Glomerular endothelial cell (primary cell): ENCODE data around the gene SPOCK2. TPM values are rescaled to one million over a fixed set of nuclear protein-coding genes. Genes with fewer than 3 reads are reported as not detected.

Source experiments
- DNase-seq: peaks from one replicate; pipeline ENCODE4 v3.0.0-alpha.2; 2011; ENCODE audit warnings: low read depth, low spot score; ENCODE audit errors: extremely low read depth
- total RNA-seq: library from RNA; depleted of rRNA; stranded (reverse); fragments of >200 nt; gene quantifications from 2 replicates; pipeline ENCODE4 v1.2.3, GENCODE V29; 2015

The SPOCK2 gene
- total RNA-seq, 1 donor from 2014 or later: 0.41 TPM

DNA sequence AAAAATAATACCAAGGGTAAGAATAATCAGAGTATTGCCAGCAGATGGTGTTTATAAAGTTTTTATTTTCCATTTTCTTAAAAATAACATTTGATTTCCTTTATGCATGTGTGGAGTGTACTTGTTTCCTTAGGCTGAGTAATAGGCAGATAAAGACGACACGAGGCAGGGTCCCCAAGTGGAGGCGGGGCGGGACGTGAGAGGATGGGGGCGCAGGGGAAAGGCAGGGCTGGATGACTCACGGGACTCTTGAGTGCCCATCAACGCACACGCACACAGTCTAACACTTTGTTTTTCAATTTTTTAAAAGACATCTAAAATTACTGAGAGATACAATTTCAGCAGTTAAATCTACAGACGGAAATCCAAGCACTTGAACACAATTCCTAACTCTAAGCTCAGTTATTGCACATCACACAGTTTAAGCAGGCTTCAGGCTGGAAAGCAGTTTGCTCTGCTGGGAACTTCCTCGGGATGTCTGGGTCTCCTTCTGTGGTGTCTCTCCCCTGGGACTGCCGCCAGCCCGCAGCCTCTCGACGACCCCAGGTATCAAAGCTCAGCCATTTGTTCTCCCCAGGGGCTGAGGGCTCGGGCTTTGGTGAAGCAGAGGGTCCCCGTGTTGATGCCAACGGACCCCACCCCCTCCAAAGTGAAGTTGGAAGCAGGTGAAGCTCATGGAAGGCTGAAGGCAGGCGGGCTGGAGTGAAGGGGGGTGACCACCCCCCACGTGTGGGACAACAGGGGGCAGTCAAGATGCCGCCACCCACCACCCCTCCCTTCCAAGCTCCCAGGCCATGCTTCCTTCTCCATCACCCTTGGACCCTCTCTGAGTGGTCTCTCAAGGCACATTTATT lies 29.1 kb downstream of the SPOCK2 start:
- no peak for DNase-seq

DNA sequence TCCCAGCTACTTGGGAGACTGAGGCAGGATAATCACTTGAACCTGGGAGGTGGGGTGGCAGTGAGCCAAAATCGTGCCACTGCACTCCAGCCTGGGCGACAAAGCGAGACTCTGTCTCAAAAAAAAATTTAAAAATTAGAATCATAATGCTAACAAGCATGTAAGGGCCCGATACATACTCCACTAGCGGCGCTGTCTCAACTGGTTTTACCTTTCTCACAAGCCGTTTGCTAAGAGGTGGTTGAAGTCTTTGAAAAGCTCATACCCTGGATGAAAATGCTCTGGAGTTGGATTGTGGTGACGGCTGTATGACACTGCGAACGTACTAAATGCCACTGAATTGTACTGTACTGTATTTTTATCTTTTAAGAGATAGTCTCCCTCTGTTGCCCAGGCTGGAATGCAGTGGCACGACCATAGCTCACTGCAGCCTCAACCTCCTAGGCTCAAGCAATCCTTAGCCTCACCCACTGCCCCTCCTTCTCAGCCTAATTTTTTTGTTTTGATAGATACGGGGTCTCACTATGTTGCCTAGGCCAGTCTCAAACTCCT lies 29.9 kb downstream of the SPOCK2 start:
- no peak for DNase-seq

DNA sequence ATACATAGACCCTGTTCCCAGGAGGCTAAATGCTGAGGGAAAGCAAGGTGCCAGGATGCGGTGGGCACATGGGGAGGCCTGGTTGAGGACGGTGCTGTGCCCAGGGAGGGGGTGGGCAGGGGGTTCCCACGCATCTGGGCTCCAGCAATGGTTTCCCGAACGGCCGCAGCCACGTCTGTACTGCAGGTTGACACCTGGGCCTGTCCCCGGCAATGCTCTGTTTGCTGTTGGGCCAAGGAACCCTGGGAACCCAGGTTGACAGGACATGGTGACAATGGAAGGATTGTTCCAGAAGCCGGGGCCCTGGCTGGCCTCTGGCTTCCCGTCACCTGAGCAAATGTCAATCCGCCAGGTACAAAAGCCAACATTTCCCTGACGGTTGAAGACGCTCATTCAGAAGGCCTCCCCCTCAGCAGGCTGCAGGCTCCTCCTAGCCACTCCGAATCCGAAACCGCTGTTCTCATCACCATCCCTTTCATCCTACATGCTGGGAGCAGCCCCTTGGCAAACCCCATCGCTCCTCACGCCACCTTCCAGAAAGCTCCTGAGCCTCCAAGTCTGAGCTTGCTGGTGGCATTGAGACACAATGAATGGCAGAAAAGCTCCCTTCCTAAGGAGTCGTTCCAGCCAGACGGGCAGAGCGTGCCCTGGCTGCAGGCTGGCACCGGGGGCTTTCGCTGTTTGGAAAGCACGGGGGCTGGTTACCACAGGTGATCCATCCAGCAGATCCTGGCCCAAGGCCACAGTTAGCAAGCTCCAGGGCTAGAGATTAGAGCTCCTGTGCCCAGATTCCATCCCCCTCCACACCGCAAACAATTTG lies 31.2 kb downstream of the SPOCK2 start:
- no peak for DNase-seq

DNA sequence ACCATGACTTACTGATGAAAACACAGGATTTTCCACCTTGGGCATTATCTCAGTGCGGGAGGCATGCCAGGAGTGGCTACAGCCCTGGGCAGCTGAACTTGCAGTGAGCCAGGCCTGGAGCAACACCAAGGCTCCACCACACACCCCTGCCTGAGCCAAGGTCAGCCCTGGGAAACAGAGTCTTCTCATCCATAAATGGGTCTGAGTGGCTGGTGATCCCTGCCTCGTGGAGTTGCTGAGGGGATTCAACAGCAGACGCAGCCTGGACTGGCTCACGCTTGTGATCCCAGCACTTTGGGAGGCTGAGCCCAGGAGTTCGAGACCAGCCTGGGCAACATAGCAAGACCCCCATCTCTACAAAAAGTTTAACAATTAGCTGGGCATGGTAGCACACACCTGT lies 32.2 kb downstream of the SPOCK2 start:
- DNase-seq: no peak

DNA sequence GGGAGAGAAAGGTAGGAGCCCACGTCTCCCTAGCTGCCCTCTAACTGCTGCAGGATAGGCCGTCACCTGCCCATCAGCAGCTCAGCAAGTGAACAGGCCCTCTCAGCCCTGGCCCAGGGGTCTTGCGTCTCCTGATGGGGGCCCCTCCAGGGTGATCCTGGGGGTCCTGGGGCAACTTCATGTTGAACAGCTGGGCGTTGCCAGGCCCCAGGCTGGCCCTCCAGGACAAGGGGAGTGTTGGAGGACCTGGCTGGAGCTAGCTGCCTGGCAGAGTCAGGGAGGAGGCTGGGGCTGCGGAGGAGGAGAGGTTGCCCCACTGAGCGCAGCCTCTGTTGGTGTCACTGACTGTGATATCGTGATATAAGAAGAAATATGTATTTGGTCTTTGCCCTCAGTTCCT lies 34.7 kb downstream of the SPOCK2 start:
- DNase-seq: no peak

DNA sequence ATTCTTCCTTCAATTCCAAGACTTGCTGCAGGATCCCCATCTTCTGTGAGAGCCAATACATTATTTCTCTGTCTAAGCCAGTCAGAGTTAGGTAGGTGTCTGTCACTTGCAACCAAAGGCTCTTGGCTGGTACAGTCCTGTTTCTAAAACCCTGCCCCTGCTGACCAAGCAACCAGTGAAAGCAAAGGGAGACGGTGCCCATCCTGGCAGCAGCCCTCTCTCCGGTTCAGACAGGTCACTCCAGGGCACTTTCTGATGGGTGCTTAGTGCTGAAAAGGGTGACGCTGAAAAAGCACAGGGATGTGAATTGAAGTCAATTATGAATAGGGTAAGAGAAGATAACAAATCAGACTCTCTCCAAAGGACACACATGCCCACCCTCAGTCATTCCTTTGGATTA lies 37.5 kb downstream of the SPOCK2 start:
- no peak for DNase-seq

DNA sequence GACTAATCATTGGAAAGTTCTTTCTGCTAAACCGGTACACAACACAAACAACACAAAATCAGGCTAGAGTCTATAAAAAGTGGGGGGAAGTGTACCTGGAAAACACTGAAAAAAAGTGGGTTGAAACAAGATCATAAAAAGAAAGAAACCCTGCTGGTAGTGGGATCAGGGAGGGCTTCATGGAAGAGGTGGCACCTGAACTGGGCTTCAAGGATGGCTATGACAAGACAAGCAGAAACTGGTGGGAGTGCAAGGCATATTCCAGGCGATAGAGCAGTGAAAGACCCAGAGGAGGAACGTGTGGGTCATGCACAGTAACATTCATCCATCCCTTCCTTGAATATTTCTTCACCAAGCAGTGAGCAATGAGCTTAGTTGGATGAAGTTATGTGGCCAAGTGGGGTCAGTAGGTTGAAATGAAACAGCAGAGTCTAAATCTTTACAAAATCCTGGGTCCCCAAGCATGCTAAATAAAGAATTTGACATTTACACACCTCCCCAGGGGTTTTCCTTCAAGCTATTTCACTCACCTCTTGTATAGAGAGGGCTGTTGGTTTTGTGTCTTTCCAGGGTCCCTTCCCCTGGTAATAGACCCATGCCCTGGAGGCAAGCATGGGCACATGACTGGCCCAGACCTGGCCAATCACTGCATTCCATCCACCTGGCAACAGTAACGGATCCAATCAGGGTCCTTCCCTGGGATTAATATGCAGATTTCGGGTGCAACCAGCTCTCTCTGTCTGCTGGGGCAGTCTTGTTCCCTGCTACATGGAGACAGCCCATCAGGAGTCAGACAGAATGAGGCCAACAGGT lies 38.2 kb downstream of the SPOCK2 start:
- no peak for DNase-seq

DNA sequence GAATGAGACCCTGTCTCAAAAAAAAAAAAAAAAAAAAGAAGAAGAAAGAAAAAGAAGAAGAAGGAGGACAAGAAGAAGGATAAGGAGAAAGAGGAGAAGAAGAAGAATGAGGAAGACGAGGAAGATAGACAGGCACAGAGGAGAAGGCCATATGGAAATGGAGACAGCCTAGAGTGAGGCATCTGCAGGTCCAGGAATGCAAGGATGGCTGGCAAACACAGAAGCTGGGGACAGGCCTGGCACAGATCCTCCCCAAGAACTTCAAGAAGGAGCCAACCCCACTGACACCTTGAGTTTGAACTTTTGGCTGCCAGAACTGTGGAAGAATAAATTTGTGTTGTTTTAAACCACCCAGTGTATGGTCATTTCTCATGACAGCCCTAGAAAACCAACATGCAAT lies 38.9 kb downstream of the SPOCK2 start:
- DNase-seq: no peak

DNA sequence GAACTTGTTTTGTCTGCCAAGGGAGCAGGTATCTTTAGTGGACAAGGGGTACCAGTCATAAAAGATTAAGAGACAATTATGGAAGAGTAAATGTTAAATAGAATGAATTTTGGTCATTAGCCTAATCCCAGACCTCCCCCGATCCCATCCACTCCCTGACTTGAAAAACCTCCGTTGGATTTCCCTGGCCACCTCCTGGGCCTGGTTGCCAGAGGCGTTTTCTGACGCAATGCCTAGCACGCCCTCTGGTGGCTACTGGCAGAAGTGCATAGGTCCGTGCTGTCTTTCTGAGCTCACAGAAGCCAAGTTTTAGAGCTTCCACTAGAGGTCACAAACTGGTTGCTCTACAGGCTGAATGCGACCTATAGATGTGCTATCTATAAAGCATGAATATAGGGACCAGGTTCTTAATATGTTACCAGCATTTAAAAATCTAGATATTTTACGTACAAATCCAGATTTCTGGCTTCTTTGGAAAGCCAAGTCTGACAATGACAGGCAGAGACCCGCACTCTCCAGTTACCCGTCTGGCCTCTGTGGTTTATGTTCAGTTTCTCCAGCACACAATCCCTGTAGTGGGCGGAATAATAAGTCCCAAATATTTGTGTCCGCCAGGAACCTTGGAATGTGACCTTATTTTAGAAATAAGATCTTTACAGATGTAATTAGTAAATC lies 39.8 kb downstream of the SPOCK2 start:
- DNase-seq: peak; percentile 90

DNA sequence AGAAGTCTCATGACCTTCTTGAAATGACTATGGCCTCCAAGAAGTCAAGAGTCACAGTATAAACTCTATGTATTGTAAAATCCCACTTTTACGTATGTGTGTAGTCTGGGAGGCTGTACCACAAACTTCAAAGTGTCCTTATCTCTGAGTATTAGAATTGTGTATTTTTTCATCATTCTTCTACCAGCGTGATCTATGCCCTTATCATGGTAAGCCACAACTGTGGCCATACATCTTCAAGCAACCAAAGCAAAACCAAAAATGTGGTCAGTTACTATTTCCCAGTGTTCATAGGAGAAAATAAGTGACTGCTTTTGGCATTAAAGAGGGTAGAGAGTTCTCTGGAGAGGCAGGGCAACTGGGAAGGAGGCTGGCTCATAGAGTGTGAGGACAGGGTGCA lies 42.8 kb downstream of the SPOCK2 start:
- no peak for DNase-seq

DNA sequence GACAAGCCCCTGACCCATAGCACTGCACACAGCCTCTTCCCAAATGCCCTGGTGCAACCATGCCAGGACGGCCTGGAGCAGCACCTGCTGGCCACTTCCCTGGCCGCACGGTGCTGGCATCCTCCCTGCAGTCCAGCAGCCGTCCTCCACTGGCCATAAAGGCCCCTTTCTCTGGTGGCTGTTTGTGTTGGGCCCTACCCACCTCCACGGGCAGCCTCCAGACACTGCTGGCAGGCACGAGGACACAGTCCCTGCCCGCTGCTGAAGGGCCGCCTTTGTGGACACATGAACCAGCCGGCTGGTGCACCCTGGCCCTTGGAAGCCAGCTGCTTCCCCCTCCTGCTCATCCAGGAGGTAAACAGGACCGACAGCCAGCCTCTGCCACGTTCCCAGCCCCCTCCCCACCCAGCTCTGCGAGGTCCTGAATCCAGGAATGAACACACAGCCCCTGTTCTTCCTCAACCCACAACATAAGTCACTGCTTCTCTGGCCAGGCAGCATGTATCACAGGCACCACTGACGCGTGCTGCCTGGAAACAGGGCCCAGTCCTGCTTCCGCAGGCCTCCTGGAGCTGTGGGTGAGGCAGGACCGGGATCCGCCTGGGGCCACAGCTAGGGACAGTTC lies 43.8 kb downstream of the SPOCK2 start:
- no peak for DNase-seq

DNA sequence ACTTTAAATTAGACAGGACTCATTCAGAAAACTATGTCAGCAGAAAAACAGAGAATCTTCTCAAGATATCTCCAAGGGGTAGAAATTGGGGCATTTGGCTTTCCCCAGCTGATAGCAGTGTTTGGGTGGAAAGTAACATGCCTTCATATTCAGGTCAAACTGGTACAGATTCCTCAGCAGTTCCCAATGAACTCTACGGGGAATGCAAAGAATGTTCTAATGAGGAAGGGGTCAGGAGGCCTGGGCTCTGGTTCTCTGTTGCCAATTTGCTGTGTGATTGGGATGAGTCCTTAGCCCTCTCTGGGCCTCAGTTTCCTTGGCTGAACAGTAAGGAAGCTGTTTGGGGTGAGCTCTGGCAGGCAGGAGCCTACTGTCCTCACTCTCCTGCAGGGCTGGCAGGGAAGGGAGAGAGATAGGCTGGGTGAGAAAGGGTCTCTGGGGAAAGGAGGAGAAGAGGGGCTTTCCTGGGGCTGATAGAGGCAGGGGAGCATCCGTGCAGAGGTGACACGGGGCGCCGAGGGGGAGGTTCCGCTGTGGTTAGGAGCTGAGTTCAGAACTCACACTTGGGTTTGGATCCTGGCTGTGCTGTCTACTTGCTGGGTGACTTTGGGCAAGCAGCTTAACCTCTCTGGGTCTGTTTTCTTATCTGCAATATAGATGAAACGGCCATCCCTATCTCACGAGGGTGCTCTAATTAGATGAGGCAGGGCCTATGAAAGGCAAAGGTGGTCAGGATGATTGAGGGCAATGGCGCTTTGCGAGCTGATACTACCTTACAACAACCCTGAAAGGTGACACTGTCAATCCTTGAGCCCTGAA lies 45.1 kb downstream of the SPOCK2 start:
- no peak for DNase-seq

DNA sequence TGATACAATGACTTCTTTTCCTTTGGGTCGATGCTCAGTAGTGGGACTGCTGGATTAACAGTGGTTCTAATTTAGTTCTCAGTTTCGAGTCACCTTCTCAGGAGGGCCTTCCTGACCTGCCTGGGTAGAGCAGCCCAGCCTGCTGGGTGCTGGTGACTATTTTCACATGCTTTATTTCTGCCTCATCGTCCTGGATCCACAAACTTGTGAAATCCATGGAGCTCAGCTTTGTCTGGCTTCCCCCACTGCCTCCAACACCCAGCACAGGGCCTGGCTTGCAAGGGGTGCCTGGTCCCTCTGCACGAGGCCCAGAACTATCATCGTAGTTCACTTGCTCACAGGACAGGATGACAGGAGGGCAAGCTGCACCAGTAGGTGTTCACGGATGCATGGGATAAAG lies 46.9 kb downstream of the SPOCK2 start:
- DNase-seq: no peak

DNA sequence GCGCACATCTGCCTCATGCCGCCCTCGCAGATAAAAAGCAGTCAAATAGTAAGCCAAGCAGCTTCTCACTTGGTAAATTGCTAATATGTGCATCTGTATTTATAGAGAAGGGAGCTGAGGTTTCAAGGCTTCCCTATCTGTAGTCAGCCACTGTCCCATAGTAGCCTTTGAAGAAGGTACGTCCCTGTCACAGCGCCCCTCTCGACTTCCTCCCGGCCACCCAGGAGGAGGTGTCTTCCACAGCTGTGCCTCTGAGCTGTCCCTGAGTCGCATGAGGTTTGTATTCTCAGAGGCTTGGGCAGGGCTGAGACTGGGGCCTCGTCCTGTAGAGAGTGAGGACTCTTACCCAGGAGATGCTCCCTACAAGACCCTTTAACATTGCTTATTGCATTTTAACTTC lies 49.0 kb downstream of the SPOCK2 start:
- DNase-seq: no peak

DNA sequence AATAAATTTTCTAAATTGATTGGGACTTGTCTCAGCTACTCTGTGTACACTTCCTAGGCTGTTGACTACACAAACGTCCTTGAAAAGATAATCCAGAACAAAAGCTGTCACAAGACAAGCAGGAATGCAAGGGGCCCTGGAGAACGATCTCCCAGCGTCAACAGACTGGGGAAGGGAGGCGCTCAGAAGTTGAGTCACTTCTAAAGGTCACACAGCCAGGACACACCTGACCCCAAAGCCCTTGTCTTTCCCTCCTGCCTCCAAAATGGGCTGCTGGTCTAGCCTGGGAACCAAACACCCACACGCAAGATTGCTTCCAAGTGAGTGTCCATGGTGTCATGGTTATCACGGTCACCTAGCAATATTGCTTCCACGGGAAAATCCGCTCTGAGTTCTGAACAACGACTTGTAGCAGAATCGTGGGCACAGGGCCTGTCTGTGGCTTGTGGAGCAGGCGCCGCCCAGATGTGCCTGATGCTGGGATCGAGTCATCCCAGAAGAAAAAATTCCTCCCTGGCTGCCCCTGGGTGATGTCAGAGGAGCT lies 49.8 kb downstream of the SPOCK2 start:
- no peak for DNase-seq

DNA sequence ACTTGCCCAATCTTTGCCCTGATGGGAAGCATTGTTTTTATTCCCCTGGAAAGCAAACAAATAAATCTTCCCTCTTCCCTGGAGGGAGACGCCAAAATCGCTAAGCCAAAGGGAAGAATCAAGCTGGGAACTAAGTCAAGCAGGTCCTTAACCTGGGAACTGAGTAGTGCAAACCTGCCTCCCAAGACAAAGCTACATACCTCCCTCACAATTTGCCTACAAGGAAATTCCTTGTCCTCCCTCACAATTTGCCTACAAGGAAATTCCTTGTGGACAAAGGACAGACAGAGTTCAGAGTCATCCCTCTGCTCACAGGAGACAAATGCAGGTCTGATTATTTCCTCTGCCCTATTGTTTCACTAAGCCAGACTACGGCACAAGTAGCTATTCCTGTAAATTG lies 50.5 kb downstream of the SPOCK2 start:
- DNase-seq: no peak

DNA sequence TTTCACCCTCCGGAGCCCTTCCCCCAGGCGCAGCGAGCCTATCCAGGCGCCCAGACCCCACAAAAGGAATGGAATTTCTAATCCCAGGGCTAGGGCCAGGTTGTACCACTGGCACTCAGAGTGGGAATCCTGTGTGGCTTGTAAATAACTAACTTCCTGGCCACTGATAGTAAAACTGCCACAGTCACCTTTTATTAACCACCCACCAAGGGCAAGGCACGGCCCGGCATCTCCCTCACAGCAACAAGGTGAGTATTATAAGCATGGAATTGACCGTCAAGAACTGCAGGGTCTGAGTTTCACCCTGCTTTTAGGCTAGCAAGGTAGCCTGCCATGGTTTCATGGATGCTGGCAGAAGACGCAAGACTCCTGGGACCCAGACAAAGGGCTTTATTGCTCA lies 51.1 kb downstream of the SPOCK2 start:
- DNase-seq: no peak

DNA sequence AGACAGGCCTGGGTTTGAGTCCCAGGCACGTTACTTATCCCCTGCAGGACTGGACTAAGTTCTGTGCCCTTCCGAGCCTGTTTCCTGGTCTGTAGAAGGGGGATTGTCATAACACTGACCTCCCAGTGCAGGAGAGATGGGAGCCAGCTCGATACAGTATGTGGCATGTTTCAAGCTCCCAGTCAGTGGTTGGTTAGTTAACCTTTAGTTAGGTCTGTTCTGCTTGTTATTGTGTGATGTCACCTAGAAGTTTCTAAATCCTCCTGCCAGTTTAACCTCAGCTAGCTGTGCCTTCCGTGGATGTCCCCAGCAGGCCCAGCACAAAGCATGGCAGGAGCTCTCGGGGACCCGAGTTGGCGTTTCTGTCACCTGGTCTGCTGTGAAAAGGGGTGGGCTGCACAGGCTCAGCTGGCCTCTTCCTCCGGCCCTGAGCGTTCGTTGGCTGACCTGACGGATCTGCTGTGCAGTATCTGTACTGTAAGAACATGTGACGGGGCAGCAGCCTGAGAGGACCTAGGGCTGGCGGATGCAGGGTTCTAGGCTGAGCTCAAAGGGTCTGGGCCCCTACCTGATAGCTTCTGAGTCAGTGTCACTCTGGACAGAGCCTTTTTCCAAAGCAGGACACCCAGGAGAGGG lies 53.0 kb downstream of the SPOCK2 start:
- DNase-seq: no peak
